AG09319 (cell line): ENCODE data around the gene GBP2.

ENCODE experiments used
- DNase-seq: peaks from one replicate; pipeline ENCODE4 v3.0.0-alpha.2; 2010; ENCODE audit warnings: low read depth; ENCODE audit errors: extremely low read depth
- TF ChIP-seq, protein P1 (sequence below): IDR thresholded peaks from 2 replicates; pipeline ENCODE4 v1.5.1; 2011; ENCODE audit warnings: low read depth, mild to moderate bottlenecking, inconsistent platforms, low read length, moderate library complexity

Gene GBP2

GRCh38 chr1:89125240-89125912, 538 bp downstream of the GBP2 start:
- TF ChIP-seq, protein P1, sequence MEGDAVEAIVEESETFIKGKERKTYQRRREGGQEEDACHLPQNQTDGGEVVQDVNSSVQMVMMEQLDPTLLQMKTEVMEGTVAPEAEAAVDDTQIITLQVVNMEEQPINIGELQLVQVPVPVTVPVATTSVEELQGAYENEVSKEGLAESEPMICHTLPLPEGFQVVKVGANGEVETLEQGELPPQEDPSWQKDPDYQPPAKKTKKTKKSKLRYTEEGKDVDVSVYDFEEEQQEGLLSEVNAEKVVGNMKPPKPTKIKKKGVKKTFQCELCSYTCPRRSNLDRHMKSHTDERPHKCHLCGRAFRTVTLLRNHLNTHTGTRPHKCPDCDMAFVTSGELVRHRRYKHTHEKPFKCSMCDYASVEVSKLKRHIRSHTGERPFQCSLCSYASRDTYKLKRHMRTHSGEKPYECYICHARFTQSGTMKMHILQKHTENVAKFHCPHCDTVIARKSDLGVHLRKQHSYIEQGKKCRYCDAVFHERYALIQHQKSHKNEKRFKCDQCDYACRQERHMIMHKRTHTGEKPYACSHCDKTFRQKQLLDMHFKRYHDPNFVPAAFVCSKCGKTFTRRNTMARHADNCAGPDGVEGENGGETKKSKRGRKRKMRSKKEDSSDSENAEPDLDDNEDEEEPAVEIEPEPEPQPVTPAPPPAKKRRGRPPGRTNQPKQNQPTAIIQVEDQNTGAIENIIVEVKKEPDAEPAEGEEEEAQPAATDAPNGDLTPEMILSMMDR, result no peak
- no peak for DNase-seq

- DNase-seq, result no peak
- TF ChIP-seq, protein P1, result no peak
These were observed 4.3 kb downstream of the GBP2 start for GRCh38 chr1:89121641-89122040.

DNA sequence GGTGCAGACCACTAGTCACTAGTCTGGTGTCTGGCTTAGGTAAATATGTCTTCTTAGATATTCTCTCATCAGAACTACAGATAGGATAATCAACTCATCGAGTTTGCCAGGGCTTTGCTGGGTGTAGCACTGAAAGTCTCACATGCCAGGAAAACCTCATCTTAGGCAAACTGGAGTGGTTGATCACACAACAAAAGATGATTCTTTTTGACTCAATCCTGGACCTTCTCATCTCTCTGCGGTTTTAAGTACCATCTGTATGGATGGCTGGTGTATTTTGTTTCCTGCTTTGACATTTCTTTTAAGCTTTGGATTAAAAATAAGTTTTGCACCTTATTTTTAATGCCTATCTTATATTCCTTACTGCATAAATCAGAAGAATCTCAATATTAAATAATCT, 11.3 kb downstream of the GBP2 start:
- TF ChIP-seq, protein P1, result no peak
- no peak for DNase-seq

GRCh38 chr1:89112871-89113613, 12.9 kb downstream of the GBP2 start:
- TF ChIP-seq, protein P1, result no peak
- no peak for DNase-seq

- TF ChIP-seq, protein P1, result no peak
- no peak for DNase-seq
These were observed 21.2 kb downstream of the GBP2 start for GRCh38 chr1:89104687-89105086.

DNA sequence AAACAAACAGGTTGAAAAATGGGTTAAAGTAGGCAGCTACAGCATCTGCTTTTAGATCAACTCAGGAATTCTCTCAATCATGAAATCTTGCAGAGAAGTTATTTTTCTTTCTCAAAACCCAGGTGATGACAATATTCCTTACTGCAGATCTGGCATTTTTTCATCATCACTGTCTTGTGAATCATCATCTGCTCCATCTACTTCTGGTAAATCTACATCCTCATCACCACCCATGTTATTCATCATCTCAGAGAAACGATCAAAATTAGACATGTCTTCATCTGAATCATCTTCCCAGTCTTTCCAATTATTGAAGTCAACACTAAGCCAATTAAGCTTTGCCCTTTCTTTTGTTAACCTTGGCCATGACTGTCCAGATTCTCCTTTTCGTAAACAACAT, 21.8 kb downstream of the GBP2 start:
- no peak for DNase-seq
- TF ChIP-seq, protein P1, result no peak

- no peak for DNase-seq
- TF ChIP-seq, protein P1, result no peak
These were observed 23.9 kb downstream of the GBP2 start for GRCh38 chr1:89102021-89102420.
